Ovary (tissue), 9 donors: ENCODE results near the gene CCDC12. TPM values are rescaled to one million over a fixed set of nuclear protein-coding genes. Genes with fewer than 3 reads are reported as not detected.
A peak's percentile ranks its signal among the peaks of the same experiment; 100 is the strongest.

Experiments
- DNase-seq, 5 donors: peaks; one replicate each; pipeline ENCODE4 v3.0.0-alpha.2; 2019 to 2020
- H3K27ac ChIP-seq, 2 donors: fragments of 200-600 bp; one replicate each; pipeline versions ENCODE4 v1.5.1 to v1.8.0; 2019 to 2022
- H3K27me3 ChIP-seq: fragments of 200-600 bp; one replicate; pipeline ENCODE4 v1.8.0; 2022
- H3K36me3 ChIP-seq: fragments of 200-600 bp; sonication (generic); one replicate; pipeline ENCODE4 v1.5.1; 2019
- H3K4me1 ChIP-seq: one replicate; pipeline ENCODE4 v1.8.1; 2013; ENCODE audit warnings: mild to moderate bottlenecking, moderate library complexity; ENCODE audit not compliant: insufficient read depth
- H3K4me3 ChIP-seq: fragments of 200-600 bp; sonication (generic); one replicate; pipeline ENCODE4 v1.5.1; 2017
- H3K9me3 ChIP-seq, 2 donors: fragments of 200-600 bp in 1 of 2; sonication (generic) in 1 of 2; one replicate each; pipeline versions ENCODE4 v1.5.1 to v1.8.1; 2013 to 2019; ENCODE audit warnings: mild to moderate bottlenecking in 1 of 2, moderate library complexity in 1 of 2
- EP300 ChIP-seq: sonication (generic); formaldehyde crosslinking; IDR thresholded peaks from one replicate; pipeline ENCODE4 v1.6.1; 2017; ENCODE audit warnings: antibody characterized with exemption
- POLR2A ChIP-seq: fragments of 450-650 bp; IDR thresholded peaks from one replicate; pipeline ENCODE4 v1.6.1; 2017; ENCODE audit warnings: antibody characterized with exemption, mild to moderate bottlenecking, moderate library complexity
- WGBS, 3 donors: extraction: QIAGEN DNeasy Blood & Tissue Kit in 1 of 3; methylation state at CpG; one replicate each; pipeline versions ENCODE4 v1.1.5 to v1.1.7; 2013 to 2017; 5-methylcytosine and 5-hydroxymethylcytosine counted together
- intact Hi-C, 4 donors: fragments of 100-400 bp; cut with DNase I; formaldehyde crosslinking; loops; one replicate each; pipeline versions ENCODE4 v1.11.0 to v1.15.1; 2022 to 2023
- polyA plus RNA-seq, 2 donors: library from polyadenylated mRNA; stranded (reverse); fragments of 200-250 nt in 1 of 2; fragments of 350-450 nt in 1 of 2; fragmentation: Illumina TruSeq in 1 of 2; extraction: RNeasy Lipid Tissue Mini Kit (QIAGEN cat#74804) in 1 of 2; gene quantifications; one replicate each; pipeline ENCODE4 v1.2.3, GENCODE V29; 2013 to 2014
- total RNA-seq, 7 donors: library from RNA; depleted of rRNA in 2 of 7; stranded (reverse); fragments of >200 nt in 2 of 7; fragmentation: NEBNext Ultra II Directional in 3 of 7; extraction: Animal tissue kit (Norgen Biotek cat#: 25700) in 3 of 7; gene quantifications; one replicate each; pipeline versions ENCODE4 v1.1.0 to v1.2.4, GENCODE V29; 2016 to 2023
- TF ChIP-seq, protein P1 (sequence below), 3 donors: fragments of 450-650 bp in 2 of 3; fragments of 200-600 bp in 1 of 3; IDR thresholded peaks; one replicate each; pipeline versions ENCODE4 v1.5.1 to v1.8.0; 2016 to 2022; ENCODE audit warnings: antibody characterized with exemption in 3 of 3, mild to moderate bottlenecking in 1 of 3
- donor health status: DM: no; HTN: no; CAD: no; lungs with moderate emphysema.
- donor health status: DM: no; HTN: no; CAD: no.
- donor health status: Bipolar disorder and iron deficiency.
- donor health status: DM: yes; HTN: yes; CAD: no.
- donor health status: DM: no; HTN: no; CAD: no.
- donor health status: DM: yes; HTN: yes; CAD: no.

The CCDC12 gene
- total and polyA plus RNA-seq, 9 donors, result 32.2 to 66.7 (median 42.3) TPM

DNA sequence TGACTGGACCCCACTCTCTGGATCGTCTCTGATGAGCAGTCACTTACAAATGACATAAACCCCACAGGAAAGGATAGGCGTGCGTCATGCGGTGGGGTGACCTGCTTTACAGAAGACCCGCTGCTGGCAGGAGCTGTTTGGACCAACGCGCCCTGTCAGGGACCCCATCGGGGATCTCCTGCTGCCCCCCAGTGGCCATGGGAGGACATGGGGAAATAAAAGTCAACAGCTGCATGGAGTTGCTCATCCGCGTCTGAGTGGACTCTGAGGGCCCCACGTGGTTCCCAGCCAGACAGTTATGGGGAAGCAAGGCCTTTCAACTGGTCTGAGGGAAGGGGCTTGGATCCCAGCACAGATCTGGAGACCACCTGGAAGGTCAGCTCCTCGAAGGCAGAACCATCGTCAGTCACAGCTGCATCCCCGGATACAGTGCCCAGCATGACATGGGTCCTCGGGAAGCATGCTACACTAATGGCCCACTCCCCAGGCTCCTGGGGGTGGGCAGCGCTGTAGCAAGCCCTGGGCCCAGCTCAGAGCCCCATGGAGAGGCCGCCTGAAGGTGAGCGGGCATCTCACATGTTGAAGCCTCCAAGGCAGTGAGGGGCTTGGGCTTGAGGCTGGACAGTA lies 66.9 kb downstream of the CCDC12 start:
- Histone ChIP-seq H3K27ac (no peak overlapping the region), H3K4me3 (no peak overlapping the region), H3K27me3 (no peaks in the 10 kb centered on the region), H3K4me1 (peaks cover 15% of the 10 kb centered on the region), H3K9me3 (no peaks in the 10 kb centered on the region), H3K36me3 (no peaks in the 10 kb centered on the region)
- DNase-seq, result peak; percentile 82 to 91 (median 89)
- WGBS, 3 donors, result 13 to 16% (median 14%) methylated on average over 17 to 18 of the region's 18 CpGs
- TF ChIP-seq POLR2A, result no peak
- TF ChIP-seq, protein P1, sequence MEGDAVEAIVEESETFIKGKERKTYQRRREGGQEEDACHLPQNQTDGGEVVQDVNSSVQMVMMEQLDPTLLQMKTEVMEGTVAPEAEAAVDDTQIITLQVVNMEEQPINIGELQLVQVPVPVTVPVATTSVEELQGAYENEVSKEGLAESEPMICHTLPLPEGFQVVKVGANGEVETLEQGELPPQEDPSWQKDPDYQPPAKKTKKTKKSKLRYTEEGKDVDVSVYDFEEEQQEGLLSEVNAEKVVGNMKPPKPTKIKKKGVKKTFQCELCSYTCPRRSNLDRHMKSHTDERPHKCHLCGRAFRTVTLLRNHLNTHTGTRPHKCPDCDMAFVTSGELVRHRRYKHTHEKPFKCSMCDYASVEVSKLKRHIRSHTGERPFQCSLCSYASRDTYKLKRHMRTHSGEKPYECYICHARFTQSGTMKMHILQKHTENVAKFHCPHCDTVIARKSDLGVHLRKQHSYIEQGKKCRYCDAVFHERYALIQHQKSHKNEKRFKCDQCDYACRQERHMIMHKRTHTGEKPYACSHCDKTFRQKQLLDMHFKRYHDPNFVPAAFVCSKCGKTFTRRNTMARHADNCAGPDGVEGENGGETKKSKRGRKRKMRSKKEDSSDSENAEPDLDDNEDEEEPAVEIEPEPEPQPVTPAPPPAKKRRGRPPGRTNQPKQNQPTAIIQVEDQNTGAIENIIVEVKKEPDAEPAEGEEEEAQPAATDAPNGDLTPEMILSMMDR (IDR thresholded peaks at IDR 0.05), result peak; percentile 82 to 87 (median 83)
- intact Hi-C loops, result loop anchor here in 2 of 4 donors (5.0 kb wide), 2 partner anchors 42 to 202 kb away; no protein-coding TSS in a partner anchor

DNA sequence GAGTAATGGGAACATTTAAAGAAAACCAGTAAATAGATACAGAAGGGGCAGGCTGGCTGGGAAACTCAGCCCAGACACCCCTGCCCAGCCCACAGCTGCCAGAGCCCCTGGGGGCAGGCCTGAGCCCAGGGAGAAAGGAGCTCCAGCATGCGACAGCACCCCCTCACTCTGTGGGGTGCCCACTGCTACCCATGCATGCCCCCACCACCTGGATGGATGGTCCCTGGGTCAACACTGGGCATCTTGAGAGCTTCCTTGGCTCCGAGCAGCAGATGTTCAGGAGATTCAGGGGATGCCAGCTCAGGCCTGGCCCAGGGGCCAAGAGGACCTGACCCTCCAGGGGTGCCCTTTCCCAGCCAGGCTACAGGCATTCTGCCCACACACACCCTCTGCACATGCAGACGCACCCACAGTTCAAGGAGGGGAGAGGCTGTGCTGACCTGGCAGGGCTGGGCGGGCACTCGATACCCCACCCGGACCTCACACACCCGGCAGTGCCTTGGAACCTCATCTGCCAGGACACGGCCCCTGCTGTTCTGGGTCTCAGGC lies 67.5 kb downstream of the CCDC12 start:
- no peak overlapping the region for H3K27ac ChIP-seq
- peak in 1 of 5 donors; percentile 42 for DNase-seq

DNA sequence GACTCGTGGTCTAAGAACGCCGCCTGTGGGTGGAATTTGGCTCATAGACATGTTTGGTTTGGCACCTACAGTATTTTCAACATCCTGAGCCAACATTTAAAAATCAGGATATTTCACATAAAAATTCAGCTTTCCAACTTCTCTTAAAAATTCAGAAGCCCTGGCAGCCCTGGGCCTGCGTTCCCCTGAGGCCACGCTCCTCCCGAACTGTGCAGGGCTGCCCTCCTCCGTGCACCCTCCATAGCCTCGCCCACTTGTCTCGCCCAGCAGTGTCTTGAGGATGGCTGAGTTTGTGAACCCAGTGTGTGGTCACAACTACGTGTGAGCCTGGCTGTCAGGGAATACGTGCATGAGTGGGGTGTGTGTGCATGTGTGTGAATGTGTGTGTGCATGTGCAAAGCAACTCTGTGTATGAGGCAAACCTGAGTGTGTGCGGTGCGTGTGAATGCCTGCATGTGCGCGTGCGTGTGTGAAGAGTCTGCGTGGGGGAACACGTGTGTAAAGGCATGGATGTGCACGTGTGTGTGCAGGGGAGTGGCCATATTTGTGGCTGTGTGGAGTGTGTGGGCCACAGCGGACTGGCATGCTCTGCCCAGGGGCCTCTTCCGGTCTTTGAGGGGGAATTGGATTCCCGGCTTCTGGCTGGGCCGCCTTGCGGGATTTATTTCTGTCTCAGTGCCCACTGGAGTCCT lies 68.1 kb downstream of the CCDC12 start:
- no peaks in the 10 kb centered on the region for H3K36me3 ChIP-seq
- peaks cover 15% of the 10 kb centered on the region for H3K4me1 ChIP-seq
- no peak overlapping the region for H3K4me3 ChIP-seq
- no peaks in the 10 kb centered on the region for H3K27me3 ChIP-seq
- 8 to 18% (median 13%) methylated on average over 24 of the region's 24 CpGs for WGBS, 3 donors
- intact Hi-C loops, result loop anchor here in 2 of 4 donors (5.0 kb wide), 2 partner anchors 41 to 201 kb away; no protein-coding TSS in a partner anchor
- H3K27ac ChIP-seq, result no peak overlapping the region
- DNase-seq, result peak in 4 of 5 donors; percentile 62 to 67 (median 64)
- H3K9me3 ChIP-seq, result no peaks in the 10 kb centered on the region
- TF ChIP-seq POLR2A, result no peak
- no peak for TF ChIP-seq EP300
- TF ChIP-seq, protein P1 (IDR thresholded peaks at IDR 0.05), result peak in 1 of 3 donors; percentile 59

More for the DNA sequence above, 67.5 kb downstream of the CCDC12 start:
- TF ChIP-seq EP300 (no peak), POLR2A (no peak)
- TF ChIP-seq, protein P1 (IDR thresholded peaks at IDR 0.05), result no peak
- intact Hi-C loops, result loop anchor here in 2 of 4 donors (5.0 kb wide), 2 partner anchors 42 to 202 kb away; no protein-coding TSS in a partner anchor
- Histone ChIP-seq H3K4me1 (peaks cover 15% of the 10 kb centered on the region), H3K9me3 (no peaks in the 10 kb centered on the region), H3K36me3 (no peaks in the 10 kb centered on the region), H3K27me3 (no peaks in the 10 kb centered on the region), H3K4me3 (no peak overlapping the region)
- 18 to 25% (median 21%) methylated on average over 3 to 8 of the region's 8 CpGs for WGBS, 3 donors

DNA sequence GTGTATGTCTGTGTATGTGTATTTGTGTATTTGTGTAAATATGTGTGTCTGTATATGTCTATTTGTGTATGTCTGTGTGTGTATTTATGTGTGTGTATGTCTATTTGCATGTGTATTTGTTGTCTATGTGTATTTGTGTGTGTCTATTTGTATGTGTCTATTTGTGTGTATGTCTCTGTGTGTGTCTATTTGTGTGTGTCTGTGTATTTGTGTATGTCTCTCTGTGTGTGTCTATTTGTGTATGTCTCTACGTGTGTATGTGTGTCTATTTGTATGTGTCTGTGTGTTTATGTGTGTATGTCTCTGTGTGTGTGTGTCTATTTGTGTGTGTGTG lies 68.6 kb downstream of the CCDC12 start:
- Histone ChIP-seq H3K27me3 (no peaks in the 10 kb centered on the region), H3K9me3 (no peaks in the 10 kb centered on the region), H3K27ac (no peak overlapping the region), H3K4me1 (peaks cover 15% of the 10 kb centered on the region), H3K4me3 (no peak overlapping the region), H3K36me3 (no peaks in the 10 kb centered on the region)
- DNase-seq, result no peak
- intact Hi-C loops, result loop anchor here in 2 of 4 donors (5.0 kb wide), 2 partner anchors 41 to 201 kb away; no protein-coding TSS in a partner anchor
- no peak for TF ChIP-seq EP300
- no peak for TF ChIP-seq POLR2A
- TF ChIP-seq, protein P1 (IDR thresholded peaks at IDR 0.05), result peak in 1 of 3 donors; percentile 55
- WGBS, 3 donors, result 5 to 13% (median 8%) methylated on average over 1 of the region's 1 CpG
